ENCODE measurements around the gene GNB1L. TPM values are rescaled to one million over a fixed set of nuclear protein-coding genes. Genes with fewer than 3 reads are reported as not detected.

The GNB1L gene
- total RNA-seq, 4 donors from 2014 or later: 4.3 to 7.6 (median 6.1) TPM

DNA sequence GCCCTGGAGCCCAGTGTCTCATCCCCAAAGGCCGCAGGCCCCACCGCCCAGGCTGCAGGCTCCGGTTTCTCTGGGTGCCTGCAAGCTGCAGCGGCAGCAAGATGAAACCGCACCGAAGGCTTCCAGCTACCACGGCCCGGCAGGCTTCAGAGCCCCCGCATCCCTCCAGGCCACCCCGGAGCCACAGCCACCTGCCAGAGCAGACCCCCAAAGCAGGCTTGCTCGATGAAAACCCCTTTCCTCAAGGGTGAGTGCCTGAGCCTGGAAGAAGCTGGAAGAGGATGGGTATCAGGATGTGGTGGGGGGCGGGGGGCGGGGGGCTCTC lies 24.5 kb upstream of the GNB1L start:
- TF ChIP-seq, protein P1, sequence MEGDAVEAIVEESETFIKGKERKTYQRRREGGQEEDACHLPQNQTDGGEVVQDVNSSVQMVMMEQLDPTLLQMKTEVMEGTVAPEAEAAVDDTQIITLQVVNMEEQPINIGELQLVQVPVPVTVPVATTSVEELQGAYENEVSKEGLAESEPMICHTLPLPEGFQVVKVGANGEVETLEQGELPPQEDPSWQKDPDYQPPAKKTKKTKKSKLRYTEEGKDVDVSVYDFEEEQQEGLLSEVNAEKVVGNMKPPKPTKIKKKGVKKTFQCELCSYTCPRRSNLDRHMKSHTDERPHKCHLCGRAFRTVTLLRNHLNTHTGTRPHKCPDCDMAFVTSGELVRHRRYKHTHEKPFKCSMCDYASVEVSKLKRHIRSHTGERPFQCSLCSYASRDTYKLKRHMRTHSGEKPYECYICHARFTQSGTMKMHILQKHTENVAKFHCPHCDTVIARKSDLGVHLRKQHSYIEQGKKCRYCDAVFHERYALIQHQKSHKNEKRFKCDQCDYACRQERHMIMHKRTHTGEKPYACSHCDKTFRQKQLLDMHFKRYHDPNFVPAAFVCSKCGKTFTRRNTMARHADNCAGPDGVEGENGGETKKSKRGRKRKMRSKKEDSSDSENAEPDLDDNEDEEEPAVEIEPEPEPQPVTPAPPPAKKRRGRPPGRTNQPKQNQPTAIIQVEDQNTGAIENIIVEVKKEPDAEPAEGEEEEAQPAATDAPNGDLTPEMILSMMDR (IDR thresholded peaks at IDR 0.05): no peak
- ATAC-seq (ENCODE audit: low FRiP score): no peak
- no peak for DNase-seq (ENCODE audit: low spot score)

DNA sequence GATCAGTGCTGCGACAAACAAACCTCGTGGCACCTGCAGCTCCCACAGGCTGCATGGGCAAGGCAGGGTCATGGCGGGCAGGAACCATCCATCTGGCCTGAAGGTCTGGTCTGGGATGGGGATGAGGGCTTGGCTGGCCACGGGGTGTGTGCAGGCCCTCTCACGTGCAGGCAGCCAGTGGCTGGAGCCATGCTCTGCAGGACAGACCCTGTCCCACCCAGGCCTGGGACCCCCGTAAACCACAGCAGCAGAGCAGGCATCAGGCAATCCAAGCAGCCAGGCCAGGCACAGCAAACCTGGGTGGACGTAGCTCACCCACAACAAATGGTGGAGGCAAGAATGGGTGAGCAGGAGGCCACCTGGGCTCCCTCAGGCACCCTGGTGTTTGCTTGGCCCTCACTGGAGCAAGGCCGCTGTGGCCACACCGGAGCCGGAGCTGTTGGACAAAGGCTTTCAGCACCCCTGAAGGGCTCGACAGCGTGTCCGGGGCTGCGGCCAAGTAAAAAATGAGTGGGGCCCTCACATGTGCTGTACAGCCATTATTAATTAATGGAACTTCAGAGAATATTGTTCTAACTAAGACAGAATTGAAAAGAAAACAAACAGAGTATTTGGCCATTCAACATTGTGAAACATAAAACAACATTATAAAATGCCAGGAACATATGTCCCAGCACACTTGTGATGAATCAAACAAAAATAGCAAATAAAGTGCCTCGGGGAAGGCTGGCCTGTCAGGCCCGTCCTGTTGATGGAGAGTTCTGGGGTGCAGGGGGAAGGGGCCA lies 24.0 kb upstream of the GNB1L start:
- peak; percentile 21 for DNase-seq (ENCODE audit: low spot score)
- no peak for ATAC-seq (ENCODE audit: low FRiP score)
- TF ChIP-seq, protein P1 (IDR thresholded peaks at IDR 0.05): no peak

DNA sequence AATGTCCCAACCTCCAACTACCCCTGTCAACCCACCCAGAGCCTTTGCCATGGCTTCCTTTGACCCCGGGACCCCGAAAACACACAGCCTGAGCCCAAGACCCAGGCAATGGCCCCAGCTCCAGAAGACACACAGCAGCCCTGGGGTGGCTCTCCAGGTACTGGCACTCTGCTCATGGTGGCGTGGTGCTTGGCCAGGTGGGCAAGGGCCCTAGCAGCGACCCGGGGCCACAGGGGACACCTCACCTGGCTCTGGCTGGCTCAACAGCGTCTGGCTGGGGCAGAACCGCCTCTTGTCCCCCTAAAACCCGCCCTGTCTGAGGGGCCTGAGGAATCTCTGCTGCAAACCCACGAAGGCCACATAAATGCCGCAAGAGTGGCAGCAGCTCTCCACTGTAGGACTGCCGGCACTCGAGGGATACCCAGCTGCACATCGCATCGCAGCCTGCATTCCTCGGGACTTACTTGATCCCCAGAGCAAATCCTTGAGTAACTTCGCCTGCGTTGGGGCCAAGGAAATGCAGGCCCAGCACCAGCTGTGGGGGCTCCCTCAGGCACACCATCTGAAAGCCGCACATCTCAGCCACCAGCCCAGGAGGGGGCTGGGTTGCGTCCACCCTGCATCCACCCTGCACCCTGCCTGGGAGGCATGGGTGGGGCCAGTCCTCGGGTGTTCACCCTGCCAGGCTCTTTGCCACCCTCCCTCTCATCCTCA lies 23.1 kb upstream of the GNB1L start:
- TF ChIP-seq, protein P1 (IDR thresholded peaks at IDR 0.05): no peak
- DNase-seq (ENCODE audit: low spot score) (peak; percentile 14), ATAC-seq (ENCODE audit: low FRiP score) (no peak)

DNA sequence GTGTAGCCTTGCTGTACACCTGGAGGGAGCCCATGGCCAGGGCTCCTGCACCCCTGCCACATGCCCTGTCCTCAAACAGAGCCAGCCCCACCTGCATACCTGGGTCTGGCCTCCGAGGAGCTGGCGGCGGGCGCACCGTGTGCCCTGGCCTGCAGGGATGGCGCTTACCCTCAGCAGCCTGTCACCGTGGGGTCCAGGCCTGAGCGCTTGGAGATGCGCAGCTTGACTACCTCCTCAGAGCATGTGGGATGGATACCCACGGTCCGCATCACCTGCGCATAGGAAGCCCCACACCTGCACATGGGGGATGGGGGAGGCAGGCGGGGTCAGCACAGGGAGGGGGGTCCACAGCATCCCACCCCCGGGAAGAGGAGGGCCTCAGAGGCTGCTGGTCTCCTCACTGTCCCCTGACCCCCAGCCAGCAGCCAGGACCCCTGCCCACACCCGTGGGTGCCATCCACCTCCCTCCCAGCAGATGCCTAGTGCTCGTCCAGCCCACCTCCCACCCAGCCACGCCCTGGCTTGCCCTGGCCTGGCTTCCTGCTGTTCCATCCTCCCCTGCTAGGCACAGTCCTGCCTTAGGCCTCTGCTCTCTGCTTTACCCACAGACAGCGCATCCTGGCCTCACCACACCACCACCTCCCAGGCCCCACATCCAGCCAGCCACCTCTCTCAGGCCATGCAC lies 22.4 kb upstream of the GNB1L start:
- TF ChIP-seq, protein P1 (IDR thresholded peaks at IDR 0.05): no peak
- no peak for DNase-seq (ENCODE audit: low spot score)
- no peak for ATAC-seq (ENCODE audit: low FRiP score)

DNA sequence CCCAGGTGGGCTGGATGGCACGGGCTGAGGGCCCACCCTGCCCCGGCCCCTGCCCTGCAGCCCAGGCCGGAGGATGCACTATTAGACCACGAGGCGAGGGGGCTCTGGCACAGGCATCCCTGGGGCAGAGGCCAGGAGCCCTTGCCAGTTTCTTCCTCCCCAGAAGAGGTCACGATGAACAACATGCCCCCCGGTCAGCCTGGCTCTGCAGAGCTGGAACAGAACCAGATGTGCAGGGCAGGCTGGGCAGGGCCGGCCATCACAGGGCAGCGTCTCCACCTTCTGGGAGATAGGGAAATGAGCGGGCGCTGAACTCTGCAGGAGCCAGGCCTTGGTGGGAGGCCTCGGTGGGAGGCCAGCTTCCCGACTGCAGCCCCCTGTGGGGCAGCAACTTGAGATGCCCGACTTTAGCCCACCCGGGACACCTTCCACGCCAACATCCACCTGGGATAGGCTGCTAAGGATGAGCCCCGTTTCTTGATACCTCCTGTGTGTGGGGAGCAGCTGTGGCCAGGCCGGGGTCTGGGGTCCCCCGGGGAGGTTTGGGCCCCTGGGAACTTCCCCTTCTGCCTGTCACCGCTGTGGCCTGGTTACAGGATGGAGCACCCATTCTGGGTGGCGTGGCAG lies 21.8 kb upstream of the GNB1L start:
- no peak for ATAC-seq (ENCODE audit: low FRiP score)
- peak; percentile 18 for DNase-seq (ENCODE audit: low spot score)
- TF ChIP-seq, protein P1 (IDR thresholded peaks at IDR 0.05): no peak

DNA sequence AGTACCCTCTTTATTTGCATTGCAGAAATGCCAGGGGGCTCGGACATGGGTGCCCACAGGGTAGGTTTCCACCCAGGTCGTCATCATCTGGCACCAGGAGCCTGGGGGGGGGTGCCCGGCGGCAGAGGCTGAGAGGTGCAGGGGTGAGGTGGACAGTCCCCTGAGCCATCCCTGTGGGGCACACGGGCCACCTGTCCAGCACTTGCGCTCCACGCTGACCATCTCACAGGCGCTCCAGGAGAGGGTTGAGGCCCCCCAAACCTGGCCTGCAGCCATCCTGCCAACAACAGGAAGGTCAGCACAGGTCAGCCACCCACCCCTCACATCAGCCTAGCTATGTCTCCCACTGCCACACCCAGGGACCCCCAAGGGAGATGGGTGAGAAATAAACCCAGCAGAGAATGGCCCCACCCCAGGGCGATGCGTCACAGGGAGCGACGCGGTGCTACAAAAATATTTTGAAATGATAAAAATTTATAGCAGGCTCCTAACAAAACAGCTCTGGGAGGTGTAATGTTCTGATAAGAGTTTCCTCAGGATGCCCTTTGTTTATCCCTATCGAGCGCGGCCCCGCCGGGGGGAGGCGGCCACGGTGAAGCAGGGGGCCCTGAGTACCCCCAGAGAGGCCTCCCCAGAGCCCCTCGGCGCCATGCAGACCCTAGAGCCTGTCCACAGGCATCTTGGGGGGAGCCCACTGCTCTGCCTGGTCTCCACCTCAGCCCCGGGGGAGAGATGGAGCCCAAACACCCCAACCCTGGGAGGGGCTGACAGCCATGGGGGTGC lies 21.0 kb upstream of the GNB1L start:
- peak; percentile 24 for DNase-seq (ENCODE audit: low spot score)
- ATAC-seq (ENCODE audit: low FRiP score): no peak
- TF ChIP-seq, protein P1 (IDR thresholded peaks at IDR 0.05): no peak
